Uterus (tissue), 4 donors: ENCODE results near the gene DDN. TPM values are rescaled to one million over a fixed set of nuclear protein-coding genes. Genes with fewer than 3 reads are reported as not detected.

Experiments used
- DNase-seq, 2 donors: peaks; one replicate each; pipeline ENCODE4 v3.0.0-alpha.2; 2019 to 2020
- H3K27ac ChIP-seq, 2 donors: fragments of 200-600 bp; sonication (generic); 1 replicate in 1 of 2; 2 replicates in 1 of 2; pipeline ENCODE4 v1.5.1; 2016 to 2018
- H3K27me3 ChIP-seq, 2 donors: fragments of 200-600 bp; sonication (generic); one replicate each; pipeline ENCODE4 v1.5.1; 2018 to 2019; ENCODE audit warnings: control low read depth in 1 of 2
- H3K36me3 ChIP-seq, 2 donors: fragments of 200-600 bp; sonication (generic); one replicate each; pipeline ENCODE4 v1.5.1; 2019; ENCODE audit warnings: control low read depth in 1 of 2
- H3K4me1 ChIP-seq, 2 donors: fragments of 200-600 bp; sonication (generic); one replicate each; pipeline ENCODE4 v1.5.1; 2018 to 2019; ENCODE audit warnings: control low read depth in 1 of 2
- H3K4me3 ChIP-seq, 2 donors: fragments of 200-600 bp; sonication (generic); 1 replicate in 1 of 2; 2 replicates in 1 of 2; pipeline ENCODE4 v1.5.1; 2018 to 2019; ENCODE audit warnings: mild to moderate bottlenecking in 1 of 2
- H3K9me3 ChIP-seq, 2 donors: fragments of 200-600 bp; sonication (generic); one replicate each; pipeline ENCODE4 v1.5.1; 2019; ENCODE audit warnings: control low read depth in 1 of 2
- CTCF ChIP-seq, 4 experiments: fragments of 200-600 bp in 2 of 4; fragments of 450-650 bp in 2 of 4; sonication (generic) in 2 of 4; IDR thresholded peaks; one replicate each; pipeline ENCODE4 v1.5.1; 2016 to 2019; ENCODE audit warnings: antibody characterized with exemption in 4 of 4, mild to moderate bottlenecking in 2 of 4, moderate library complexity in 1 of 4
- POLR2A ChIP-seq, 2 donors: fragments of 450-650 bp; IDR thresholded peaks; one replicate each; pipeline ENCODE4 v1.6.1; 2016; ENCODE audit warnings: antibody characterized with exemption in 2 of 2, mild to moderate bottlenecking in 1 of 2, moderate library complexity in 1 of 2
- intact Hi-C: fragments of 100-400 bp; cut with DNase I; formaldehyde crosslinking; loops from one replicate; pipeline ENCODE4 v1.15.1; 2023; ENCODE audit warnings: low total_unique reads
- total RNA-seq, 4 donors: library from RNA; depleted of rRNA in 3 of 4; stranded (reverse); fragments of >200 nt in 3 of 4; gene quantifications; one replicate each; pipeline versions ENCODE4 v1.1.0 to v1.2.4, GENCODE V29; 2014 to 2023
- donor health status: DM: yes; HTN: yes; CAD: no.

DDN gene
- total RNA-seq, 4 donors from 2014 or later = 0.18 TPM; not detected in 3

DNA sequence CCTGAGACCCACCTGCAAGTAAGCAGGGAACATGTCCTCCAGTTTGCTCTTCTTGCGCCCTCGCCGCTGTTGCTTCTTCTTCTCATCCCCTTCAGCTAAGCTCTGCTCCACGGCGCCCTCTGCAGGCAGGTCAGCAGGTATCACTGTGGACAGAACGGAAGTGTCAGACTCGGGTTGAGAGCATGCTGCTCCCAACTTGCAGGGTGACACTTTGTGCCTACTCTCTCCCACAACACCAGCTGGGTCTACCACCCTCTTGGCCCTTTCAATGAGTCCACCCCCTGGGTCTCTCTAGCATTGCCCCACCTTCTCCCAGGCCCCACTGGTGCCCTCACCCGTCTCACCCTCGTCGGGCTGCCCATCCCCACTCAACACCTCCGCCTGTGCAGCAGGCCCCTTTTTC, 44.7 kb upstream of the DDN start:
- Histone ChIP-seq H3K27me3 (no peaks in the 10 kb centered on the region), H3K27ac (no peak overlapping the region), H3K4me3 (no peak overlapping the region), H3K9me3 (no peaks in the 10 kb centered on the region), H3K4me1 (no peaks in the 10 kb centered on the region), H3K36me3 (peaks cover 0 to 3% of the 10 kb centered on the region in 2 donors)
- intact Hi-C loops = no loop called here
- no peak for TF ChIP-seq POLR2A (IDR thresholded peaks at IDR 0.05)
- peak in 3 of 4 experiments; percentile 18 to 40 (median 34) for TF ChIP-seq CTCF (IDR thresholded peaks at IDR 0.05)
- DNase-seq = no peak

DNA sequence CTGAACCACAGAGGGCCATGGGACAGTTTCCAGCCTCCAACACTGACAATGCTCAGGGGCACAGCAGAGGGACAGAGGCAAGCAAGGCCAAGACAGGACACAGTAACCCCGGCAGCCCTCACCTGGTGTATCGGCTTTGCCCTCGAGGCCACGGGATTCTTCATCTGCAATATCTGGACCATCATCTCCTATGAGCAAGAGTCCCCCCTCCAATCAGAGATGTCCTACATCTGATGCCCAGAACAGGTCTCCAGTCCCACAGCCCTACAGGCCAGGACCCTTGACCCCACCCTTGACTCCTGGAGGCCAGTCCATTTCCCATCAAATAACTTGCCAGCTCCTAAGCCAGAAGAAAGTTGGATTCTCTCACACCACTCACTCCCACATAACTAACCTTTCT, 44.1 kb upstream of the DDN start:
- H3K4me1 ChIP-seq = no peaks in the 10 kb centered on the region
- no peaks in the 10 kb centered on the region for H3K27me3 ChIP-seq
- intact Hi-C loops = no loop called here
- no peaks in the 10 kb centered on the region for H3K36me3 ChIP-seq
- H3K27ac ChIP-seq = no peak overlapping the region
- TF ChIP-seq POLR2A (IDR thresholded peaks at IDR 0.05) (no peak), CTCF (IDR thresholded peaks at IDR 0.05) (no peak)
- no peaks in the 10 kb centered on the region for H3K9me3 ChIP-seq
- no peak for DNase-seq
- H3K4me3 ChIP-seq = no peak overlapping the region

GRCh38 chr12:49041881-49042484, 42.8 kb upstream of the DDN start:
- intact Hi-C loops = no loop called here
- no peak for TF ChIP-seq POLR2A (IDR thresholded peaks at IDR 0.05)
- no peak for TF ChIP-seq CTCF (IDR thresholded peaks at IDR 0.05)

GRCh38 chr12:49041036-49041880, 42.1 kb upstream of the DDN start:
- intact Hi-C loops = no loop called here
- no peak for DNase-seq
- TF ChIP-seq POLR2A (IDR thresholded peaks at IDR 0.05) = no peak
- no peak for TF ChIP-seq CTCF (IDR thresholded peaks at IDR 0.05)
- Histone ChIP-seq H3K4me1 (no peaks in the 10 kb centered on the region), H3K9me3 (no peaks in the 10 kb centered on the region), H3K27ac (no peak overlapping the region), H3K36me3 (no peaks in the 10 kb centered on the region), H3K27me3 (no peaks in the 10 kb centered on the region), H3K4me3 (no peak overlapping the region)

More at GRCh38 chr12:49041881-49042484, 42.8 kb upstream of the DDN start:
- no peaks in the 10 kb centered on the region for H3K4me1 ChIP-seq
- H3K27ac ChIP-seq = no peak overlapping the region
- DNase-seq = no peak
- no peaks in the 10 kb centered on the region for H3K27me3 ChIP-seq
- no peaks in the 10 kb centered on the region for H3K36me3 ChIP-seq
- no peaks in the 10 kb centered on the region for H3K9me3 ChIP-seq
- no peak overlapping the region for H3K4me3 ChIP-seq

DNA sequence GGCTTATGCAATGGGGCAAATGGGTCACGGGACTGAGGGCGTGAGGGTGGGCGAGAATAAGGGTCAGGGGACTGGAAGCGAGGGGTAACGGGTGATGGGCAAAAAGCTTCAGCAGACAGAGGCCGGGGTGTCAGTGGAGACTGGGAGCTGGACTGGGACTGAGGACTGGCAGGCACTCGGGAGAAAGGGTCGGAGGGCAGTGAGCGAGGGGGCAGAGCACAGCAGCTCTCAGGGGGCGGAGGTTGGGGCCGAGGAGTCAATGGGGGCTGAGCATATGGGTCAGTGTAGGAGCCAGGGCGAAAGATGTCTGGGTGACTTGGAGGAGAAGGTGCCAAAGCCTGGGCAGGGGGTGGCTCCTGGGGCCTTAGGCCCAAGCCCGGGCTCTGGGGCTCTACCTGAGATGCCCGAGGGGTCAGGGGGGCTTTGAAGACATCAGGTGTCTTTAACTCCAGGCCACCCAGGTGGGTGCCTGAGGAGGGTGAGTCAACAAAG, 41.2 kb upstream of the DDN start:
- no peaks in the 10 kb centered on the region for H3K36me3 ChIP-seq
- H3K9me3 ChIP-seq = no peaks in the 10 kb centered on the region
- no peak overlapping the region for H3K27ac ChIP-seq
- DNase-seq = no peak
- intact Hi-C loops = no loop called here
- H3K4me3 ChIP-seq = no peak overlapping the region
- no peak for TF ChIP-seq CTCF (IDR thresholded peaks at IDR 0.05)
- TF ChIP-seq POLR2A (IDR thresholded peaks at IDR 0.05) = no peak
- no peaks in the 10 kb centered on the region for H3K4me1 ChIP-seq
- no peaks in the 10 kb centered on the region for H3K27me3 ChIP-seq
